GM18519 (cell line): Measurements from ENCODE around the gene DOCK10.
A peak's percentile ranks its signal among the peaks of the same experiment; 100 is the strongest.

Experiments used
- ATAC-seq: cut with Tn5 transposase; IDR thresholded peaks from one replicate; pipeline ENCODE4 v1.9.1; 2021; ENCODE audit warnings: mild to moderate bottlenecking, moderate library complexity; ENCODE audit not compliant: unreplicated experiment, low FRiP score

DOCK10 gene

GRCh38 chr2:224885836-224886547 lies 156.3 kb downstream of the DOCK10 start:
- ATAC-seq, result peak; percentile 92

DNA sequence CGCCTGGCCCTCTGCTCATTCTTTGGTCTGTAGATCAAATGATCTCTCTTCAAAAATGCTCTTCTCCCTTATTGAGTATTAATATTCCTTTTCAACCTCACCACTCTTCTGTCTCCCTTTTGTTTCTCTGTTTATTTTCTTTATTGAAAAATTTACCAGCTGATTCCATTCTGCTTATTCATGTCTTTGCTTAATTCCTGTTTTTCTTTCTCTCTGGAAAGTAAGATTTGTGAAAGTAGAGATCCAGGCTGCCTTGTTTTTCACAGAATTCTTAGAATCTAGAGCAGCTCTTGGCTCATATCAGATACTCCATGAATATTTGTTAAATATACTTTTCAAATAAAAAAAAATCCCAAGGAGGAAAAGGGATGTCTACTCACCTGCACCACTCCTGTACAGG lies 157.0 kb downstream of the DOCK10 start:
- ATAC-seq, result no peak

DNA sequence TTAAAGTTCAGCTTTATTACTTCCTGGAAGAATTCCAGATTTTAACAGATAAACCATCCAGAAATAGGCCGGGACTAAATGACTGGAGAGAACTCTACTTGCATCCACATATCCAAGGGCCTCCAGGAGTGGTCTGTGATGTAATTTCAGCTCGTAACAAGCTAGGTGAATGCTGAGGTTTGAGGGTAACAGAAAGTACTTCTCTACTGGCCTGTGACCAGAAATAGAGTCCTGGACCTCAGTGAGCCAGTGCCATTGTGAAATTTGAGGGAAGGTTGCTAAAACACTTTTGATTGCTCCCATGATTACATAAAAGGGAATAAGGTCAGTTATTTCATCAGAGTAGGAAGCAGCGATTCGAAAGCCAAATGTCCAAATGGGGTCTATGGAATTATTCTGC lies 158.1 kb downstream of the DOCK10 start:
- no peak for ATAC-seq

DNA sequence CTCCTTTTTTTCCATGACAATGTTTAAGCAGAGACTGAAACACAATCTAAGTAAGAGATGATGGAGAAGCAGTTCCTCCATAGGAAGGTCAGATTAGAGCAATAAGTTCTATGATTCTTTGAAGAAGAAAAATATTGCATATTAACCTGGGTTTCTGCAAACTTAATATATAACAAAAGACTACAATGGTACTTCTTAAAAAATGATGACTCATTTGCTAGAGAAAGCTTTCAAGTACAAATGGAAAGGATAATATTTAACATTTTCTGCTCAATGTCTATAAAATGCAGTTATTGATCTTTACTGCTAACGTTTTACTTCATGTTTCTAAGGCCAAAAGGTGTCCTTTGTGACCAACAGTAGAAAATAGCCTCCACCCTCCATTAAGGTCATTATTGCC lies 158.6 kb downstream of the DOCK10 start:
- ATAC-seq, result no peak

DNA sequence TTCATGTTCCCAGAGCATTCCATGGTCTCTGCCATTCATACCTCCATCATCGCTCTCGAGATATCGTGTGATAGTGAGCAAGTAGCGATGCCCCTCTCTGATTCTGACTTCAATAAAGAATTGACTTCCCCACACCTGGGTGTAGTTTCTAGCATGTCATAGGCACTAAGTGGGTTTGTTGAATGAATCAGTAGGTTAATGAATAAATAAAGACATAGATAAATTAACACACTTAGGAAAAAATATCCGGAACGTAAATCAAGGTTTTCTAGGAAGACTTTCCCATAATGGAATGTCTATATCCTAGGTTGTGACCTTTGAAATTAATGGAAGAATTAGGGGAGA lies 159.1 kb downstream of the DOCK10 start:
- ATAC-seq, result no peak

- no peak for ATAC-seq
These were observed 159.7 kb downstream of the DOCK10 start for GRCh38 chr2:224882291-224883171.

DNA sequence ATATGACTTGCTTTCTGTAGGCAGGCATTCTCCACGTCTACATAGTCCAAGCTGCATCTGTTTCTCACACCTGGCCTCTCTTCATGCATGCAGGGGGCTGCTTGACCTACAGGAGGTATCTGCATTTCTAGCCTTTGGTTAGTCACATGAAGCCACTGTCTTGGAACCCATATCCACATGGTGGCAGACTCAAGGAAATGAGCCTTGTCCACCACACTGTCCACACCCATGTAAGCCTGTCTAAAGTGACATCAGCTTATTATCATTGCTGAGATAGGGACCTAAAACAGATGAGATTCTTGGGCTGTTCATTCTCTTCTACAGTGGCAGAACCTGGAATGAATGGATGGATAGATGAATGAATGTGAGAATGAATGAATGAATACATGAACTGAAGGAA lies 160.4 kb downstream of the DOCK10 start:
- no peak for ATAC-seq

- no peak for ATAC-seq
These were observed 165.7 kb downstream of the DOCK10 start for GRCh38 chr2:224876522-224876921.

- no peak for ATAC-seq
These were observed 166.4 kb downstream of the DOCK10 start for GRCh38 chr2:224875841-224876240.

DNA sequence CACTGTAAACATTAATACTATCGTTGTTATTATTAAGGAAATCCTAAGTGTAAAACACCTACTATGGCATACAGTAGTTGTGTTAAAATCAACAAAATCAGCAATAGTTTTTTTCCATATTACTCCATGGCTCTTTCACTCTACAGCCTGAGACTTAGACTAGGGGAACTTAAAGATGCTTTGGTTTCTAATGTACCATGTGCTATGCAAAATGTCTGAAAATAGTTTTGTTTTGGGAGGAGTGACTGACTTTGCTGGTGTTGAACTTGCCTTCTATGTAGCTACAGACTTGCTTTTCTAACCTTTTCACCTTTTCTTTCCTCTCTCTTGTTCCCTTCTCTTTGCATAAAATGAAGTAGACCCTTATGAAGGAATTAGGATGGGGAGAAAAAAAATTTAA lies 167.1 kb downstream of the DOCK10 start:
- no peak for ATAC-seq

- no peak for ATAC-seq
These were observed 170.5 kb downstream of the DOCK10 start for GRCh38 chr2:224871813-224872212.

GRCh38 chr2:224870341-224870740 lies 171.9 kb downstream of the DOCK10 start:
- no peak for ATAC-seq

DNA sequence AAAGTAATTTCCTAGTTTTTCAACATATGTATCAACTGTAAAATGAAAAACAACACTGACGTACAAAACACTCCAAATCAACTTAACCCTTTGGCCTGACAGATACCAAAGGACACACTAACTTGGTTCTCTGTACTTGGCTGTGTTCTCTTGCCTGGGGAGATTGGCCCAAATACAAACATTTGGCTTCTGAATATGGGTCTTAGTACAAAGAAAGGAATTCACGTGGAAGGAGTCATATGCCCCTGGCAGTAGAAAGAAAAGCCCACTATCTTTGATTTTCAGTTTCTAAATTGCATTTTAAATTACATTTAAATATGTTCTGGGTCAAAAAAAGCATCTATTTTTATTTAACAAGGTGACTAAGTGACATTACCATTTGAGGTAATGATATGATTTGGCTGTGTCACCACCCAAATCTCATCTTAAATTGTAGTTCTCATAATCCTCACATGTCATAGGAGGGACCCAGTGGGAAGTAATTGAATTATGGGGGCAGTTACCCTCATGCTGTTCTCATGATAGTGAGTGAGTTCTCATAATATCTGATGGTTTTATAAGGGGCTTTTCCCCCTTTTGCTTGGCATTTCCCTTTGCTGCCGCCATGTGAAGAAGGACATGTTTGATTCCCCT lies 172.6 kb downstream of the DOCK10 start:
- no peak for ATAC-seq

GRCh38 chr2:224865016-224865415 lies 177.3 kb downstream of the DOCK10 start:
- ATAC-seq, result no peak

DNA sequence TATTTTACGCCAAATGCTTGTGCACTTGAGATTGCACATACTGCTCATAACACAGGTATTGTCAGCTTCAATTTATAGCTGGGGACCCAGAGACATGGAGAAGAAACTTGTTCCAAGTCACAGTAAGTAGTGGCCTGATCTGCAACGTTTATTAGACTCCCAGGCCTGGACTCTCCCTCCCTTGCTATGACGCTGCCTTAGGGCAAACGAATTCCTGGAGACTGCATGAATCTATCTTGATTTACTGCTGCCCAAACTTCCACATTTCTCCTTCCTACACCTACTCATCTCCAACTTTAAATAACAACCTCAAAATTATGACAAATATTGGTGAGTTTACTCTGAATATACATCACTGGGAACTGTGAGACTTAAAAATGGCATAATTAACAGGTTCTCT lies 181.0 kb downstream of the DOCK10 start:
- no peak for ATAC-seq

DNA sequence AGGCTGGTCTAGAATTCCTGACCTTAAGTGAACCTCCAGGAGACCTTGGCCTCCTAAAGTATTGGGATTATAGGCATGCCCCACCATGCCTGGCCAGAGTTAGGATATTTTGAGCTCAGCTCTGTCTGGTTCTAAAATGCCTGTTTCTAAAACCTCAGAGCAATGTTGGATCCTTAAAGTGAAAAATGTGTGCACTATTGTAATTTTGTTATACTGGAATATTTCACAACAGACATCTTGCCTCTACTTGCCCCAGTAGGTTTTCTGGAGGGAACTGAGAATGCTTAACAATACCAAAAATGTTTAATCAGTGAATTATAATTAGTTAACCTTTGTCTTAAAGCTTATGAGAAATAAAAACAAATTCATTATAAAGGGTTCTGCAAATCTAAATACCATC lies 181.5 kb downstream of the DOCK10 start:
- no peak for ATAC-seq

DNA sequence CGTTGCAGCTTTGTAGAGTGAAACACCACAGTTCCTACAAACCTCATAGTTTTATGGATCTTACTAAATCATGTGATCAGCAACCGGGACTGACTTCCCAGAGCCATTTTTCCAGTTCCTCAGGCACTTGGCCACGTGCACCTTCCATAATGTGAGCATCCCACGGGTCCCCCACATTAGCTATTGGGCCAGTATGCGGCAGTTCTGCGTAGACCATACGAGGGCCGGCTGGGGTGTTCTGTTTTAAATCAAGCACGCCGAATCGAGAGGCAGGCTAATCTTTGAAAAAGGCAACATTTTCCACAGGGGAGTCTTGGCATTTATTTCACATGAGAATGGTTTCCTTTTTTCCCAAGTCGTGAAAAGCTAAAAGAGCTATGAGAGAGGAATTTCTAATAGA lies 190.5 kb downstream of the DOCK10 start:
- no peak for ATAC-seq

DNA sequence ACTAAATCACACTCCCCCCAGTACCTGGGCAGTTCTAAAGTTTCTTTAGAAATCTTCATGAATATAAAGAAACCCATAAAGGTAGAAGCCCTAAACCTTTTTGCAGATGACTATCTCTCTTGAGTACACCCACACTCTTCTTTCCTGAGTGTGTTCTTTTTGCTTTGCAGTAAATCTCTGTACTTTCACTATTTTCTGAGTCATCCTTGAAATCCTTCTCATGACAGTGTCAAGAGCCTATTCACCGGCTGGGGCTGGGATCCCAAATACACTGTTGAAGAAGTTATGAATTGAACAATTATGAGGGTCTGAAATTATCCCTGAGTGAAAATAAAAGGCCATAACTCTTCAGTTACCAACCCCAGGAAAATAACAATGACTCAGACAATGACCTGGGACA lies 192.2 kb downstream of the DOCK10 start:
- ATAC-seq, result no peak

- ATAC-seq, result no peak
These were observed 193.0 kb downstream of the DOCK10 start for GRCh38 chr2:224849264-224849663.

GRCh38 chr2:224847961-224848850 lies 194.1 kb downstream of the DOCK10 start:
- no peak for ATAC-seq

GRCh38 chr2:224847381-224847780 lies 194.9 kb downstream of the DOCK10 start:
- ATAC-seq, result no peak
